Small intestine (tissue), 7 donors: ENCODE results near the gene CDC26. TPM values are rescaled to one million over a fixed set of nuclear protein-coding genes. Genes with fewer than 3 reads are reported as not detected.
"Not testable (repeated sequence)": the region's sequence is repeated elsewhere in the genome, so short reads cannot be mapped to it uniquely, and the experiment has no call there.

ENCODE experiments used
- DNase-seq, 2 donors: peaks; one replicate each; pipeline versions ENCODE4 v3.0.0 to v3.0.0-alpha.2; 2013
- FAIRE-seq: peaks from 2 replicates; lab custom pipeline; 2012; peaks lifted over from hg19 to GRCh38; lab: Jason Lieb, UNC
- H3K27ac ChIP-seq, 3 donors: one replicate each; pipeline ENCODE4 v1.5.1; 2013; ENCODE audit warnings: low read length in 2 of 3, mild to moderate bottlenecking in 2 of 3, control low read depth in 1 of 3, inconsistent platforms in 1 of 3, low read depth in 1 of 3, moderate library complexity in 1 of 3
- H3K27me3 ChIP-seq, 3 donors: one replicate each; pipeline ENCODE4 v1.6.1; 2013; ENCODE audit warnings: low read length in 3 of 3, inconsistent platforms in 1 of 3; ENCODE audit not compliant: control insufficient read depth in 3 of 3, insufficient read depth in 3 of 3
- H3K36me3 ChIP-seq, 3 donors: one replicate each; pipeline ENCODE4 v1.6.1; 2013; ENCODE audit warnings: low read length in 3 of 3, inconsistent platforms in 1 of 3, low read depth in 1 of 3, mild to moderate bottlenecking in 1 of 3, moderate library complexity in 1 of 3; ENCODE audit not compliant: control insufficient read depth in 3 of 3, insufficient read depth in 2 of 3
- H3K4me1 ChIP-seq, 3 donors: one replicate each; pipeline ENCODE4 v1.6.1; 2013; ENCODE audit warnings: low read length in 2 of 3, inconsistent platforms in 1 of 3, low read depth in 1 of 3, mild to moderate bottlenecking in 1 of 3, moderate library complexity in 1 of 3; ENCODE audit not compliant: control insufficient read depth in 3 of 3, insufficient read depth in 2 of 3
- H3K4me3 ChIP-seq, 3 donors: one replicate each; pipeline ENCODE4 v1.5.1; 2013; ENCODE audit warnings: low read length in 3 of 3, control low read depth in 1 of 3, inconsistent platforms in 1 of 3, low read depth in 1 of 3, mild to moderate bottlenecking in 1 of 3, moderate library complexity in 1 of 3
- H3K9me3 ChIP-seq, 2 donors: one replicate each; pipeline ENCODE4 v1.6.1; 2013; ENCODE audit warnings: low read depth in 1 of 2, low read length in 1 of 2; ENCODE audit not compliant: control insufficient read depth in 2 of 2, insufficient read depth in 1 of 2
- WGBS, 3 donors: extraction: QIAGEN DNeasy Blood & Tissue Kit; methylation state at CpG; one replicate each; pipeline ENCODE4 v1.1.7; 2013; 5-methylcytosine and 5-hydroxymethylcytosine counted together
- polyA plus RNA-seq, 4 donors: library from polyadenylated mRNA; stranded (reverse) in 3 of 4; unstranded in 1 of 4; fragments of 200-250 nt in 3 of 4; fragments of 120-200 nt in 1 of 4; gene quantifications; one replicate each; pipeline versions ENCODE4 v1.2.1 to v1.2.3, GENCODE V29; 2013
- donor health status: healthy with polysubstance abuse.
- donor health status: control.
- donor health status: control.
- donor health status: Bipolar disorder and iron deficiency.
- donor health status: healthy.

CDC26 gene
- polyA plus RNA-seq, 4 donors, result 33.4 to 77.0 (median 56.3) TPM

GRCh38 chr9:113261917-113262671 is 13.3 kb downstream of the CDC26 start:
- H3K9me3 ChIP-seq, result no peaks in the 10 kb centered on the region
- FAIRE-seq, result no peak
- no peaks in the 10 kb centered on the region for H3K27me3 ChIP-seq
- H3K4me3 ChIP-seq, result no peak overlapping the region
- peaks cover 4 to 36% (median 23%) of the 10 kb centered on the region in 3 donors for H3K36me3 ChIP-seq
- peaks cover 0 to 5% (median 4%) of the 10 kb centered on the region in 3 donors for H3K4me1 ChIP-seq
- DNase-seq, result peak; percentile 58 to 65
- WGBS, 3 donors, result 25 to 85% (median 62%) methylated on average over 1 of the region's 1 CpG
- H3K27ac ChIP-seq, result peak overlapping the region in 2 of 3 donors; percentile 48 to 72

GRCh38 chr9:113258282-113258681 is 17.1 kb downstream of the CDC26 start:
- no peak for FAIRE-seq
- H3K27me3 ChIP-seq, result no peaks in the 10 kb centered on the region
- H3K9me3 ChIP-seq, result no peaks in the 10 kb centered on the region
- peak in 1 of 2 donors; percentile 20 for DNase-seq
- H3K4me3 ChIP-seq, result no peak overlapping the region
- H3K36me3 ChIP-seq, result peaks cover 4 to 33% (median 19%) of the 10 kb centered on the region in 3 donors
- H3K4me1 ChIP-seq, result peaks cover 0 to 5% (median 4%) of the 10 kb centered on the region in 3 donors
- no peak overlapping the region for H3K27ac ChIP-seq
- 8 to 55% (median 42%) methylated on average over 1 of the region's 1 CpG for WGBS, 3 donors

GRCh38 chr9:113257863-113258262 is 17.5 kb downstream of the CDC26 start:
- Histone ChIP-seq H3K27ac (no peak overlapping the region), H3K27me3 (no peaks in the 10 kb centered on the region), H3K4me1 (peaks cover 0 to 5% (median 4%) of the 10 kb centered on the region in 3 donors), H3K36me3 (peaks cover 4 to 32% (median 17%) of the 10 kb centered on the region in 3 donors), H3K4me3 (no peak overlapping the region), H3K9me3 (no peaks in the 10 kb centered on the region)
- FAIRE-seq, result no peak
- no peak for DNase-seq
- 76 to 91% (median 77%) methylated on average over 3 of the region's 3 CpGs for WGBS, 3 donors

GRCh38 chr9:113255438-113255837 is 19.9 kb downstream of the CDC26 start:
- H3K36me3 ChIP-seq, result peaks cover 4 to 29% (median 14%) of the 10 kb centered on the region in 3 donors
- H3K27me3 ChIP-seq, result no peaks in the 10 kb centered on the region
- peaks cover 0 to 2% (median 0%) of the 10 kb centered on the region in 3 donors for H3K4me1 ChIP-seq
- FAIRE-seq, result no peak
- 94 to 96% (median 96%) methylated on average over 6 of the region's 6 CpGs for WGBS, 3 donors
- no peak for DNase-seq
- no peak overlapping the region for H3K4me3 ChIP-seq
- H3K9me3 ChIP-seq, result peaks cover 0 to 7% of the 10 kb centered on the region in 2 donors
- H3K27ac ChIP-seq, result no peak overlapping the region

GRCh38 chr9:113254991-113255390 is 20.4 kb downstream of the CDC26 start:
- Histone ChIP-seq H3K4me3 (no peak overlapping the region), H3K4me1 (peaks cover 0 to 2% (median 0%) of the 10 kb centered on the region in 3 donors), H3K9me3 (peaks cover 0 to 7% of the 10 kb centered on the region in 2 donors), H3K27ac (no peak overlapping the region), H3K27me3 (no peaks in the 10 kb centered on the region), H3K36me3 (peaks cover 4 to 26% (median 11%) of the 10 kb centered on the region in 3 donors)
- FAIRE-seq (no peak), DNase-seq (no peak)
- WGBS, 3 donors, result 96 to 98% (median 97%) methylated on average over 1 of the region's 1 CpG

- DNase-seq, result no peak
- no peaks in the 10 kb centered on the region for H3K27me3 ChIP-seq
- H3K4me1 ChIP-seq, result no peaks in the 10 kb centered on the region
- no peak overlapping the region for H3K27ac ChIP-seq
- H3K36me3 ChIP-seq, result peaks cover 0 to 9% (median 0%) of the 10 kb centered on the region in 3 donors
- H3K4me3 ChIP-seq, result no peak overlapping the region
- 95 to 98% (median 95%) methylated on average over 2 of the region's 2 CpGs for WGBS, 3 donors
- peaks cover 0 to 11% of the 10 kb centered on the region in 2 donors for H3K9me3 ChIP-seq
- no peak for FAIRE-seq
These were observed 24.6 kb downstream of the CDC26 start for GRCh38 chr9:113250807-113251206.

- H3K27me3 ChIP-seq, FAIRE-seq, H3K27ac ChIP-seq, H3K36me3 ChIP-seq, DNase-seq, H3K4me3 ChIP-seq, H3K4me1 ChIP-seq: not testable (repeated sequence)
- H3K9me3 ChIP-seq, result peaks cover 0 to 11% of the 10 kb centered on the region in 2 donors
- WGBS, 3 donors, result 98 to 100% (median 99%) methylated on average over 2 of the region's 2 CpGs
These were observed 25.7 kb downstream of the CDC26 start for GRCh38 chr9:113249661-113250060.

- Histone ChIP-seq H3K4me1 (no peaks in the 10 kb centered on the region), H3K9me3 (peaks cover 0 to 11% of the 10 kb centered on the region in 2 donors), H3K36me3 (peaks cover 0 to 4% (median 0%) of the 10 kb centered on the region in 3 donors), H3K27ac (no peak overlapping the region), H3K4me3 (no peak overlapping the region), H3K27me3 (no peaks in the 10 kb centered on the region)
- DNase-seq, result no peak
- FAIRE-seq, result no peak
These were observed 27.7 kb downstream of the CDC26 start for GRCh38 chr9:113247640-113248039.
